NCI-H510A (cell line): ENCODE data around the gene RPL3.
"Not testable (repeated sequence)": the region's sequence is repeated elsewhere in the genome, so short reads cannot be mapped to it uniquely, and the experiment has no call there.

Experiments
- DNase-seq: peaks from one replicate; lab custom pipeline; 2025; lab: John Stamatoyannopoulos, UW

The RPL3 gene

GRCh38 chr22:39319284-39320022 lies at the start of gene RPL3:
TSS of gene RPL3 (minus strand) at chr22:39319623. CDS start at chr22:39319597, 26 bp downstream.
- DNase-seq = peak; percentile 94

GRCh38 chr22:39369186-39369585 lies 49.8 kb upstream of the RPL3 start:
- DNase-seq = no peak

GRCh38 chr22:39368461-39368911 lies 49.1 kb upstream of the RPL3 start:
- DNase-seq = no peak

GRCh38 chr22:39367035-39367434 lies 47.6 kb upstream of the RPL3 start:
- DNase-seq = no peak

GRCh38 chr22:39365492-39365780 lies 46.0 kb upstream of the RPL3 start:
- no peak for DNase-seq

GRCh38 chr22:39364714-39365491 lies 45.5 kb upstream of the RPL3 start:
- DNase-seq = no peak

- no peak for DNase-seq
These were observed 44.5 kb upstream of the RPL3 start for GRCh38 chr22:39363751-39364515.

- no peak for DNase-seq
These were observed 43.5 kb upstream of the RPL3 start for GRCh38 chr22:39362932-39363331.

- DNase-seq = no peak
These were observed 42.8 kb upstream of the RPL3 start for GRCh38 chr22:39362271-39362670.

GRCh38 chr22:39361496-39361895 lies 42.1 kb upstream of the RPL3 start:
- no peak for DNase-seq

GRCh38 chr22:39360674-39361413 lies 41.4 kb upstream of the RPL3 start:
- no peak for DNase-seq

GRCh38 chr22:39360242-39360641 lies 40.8 kb upstream of the RPL3 start:
- no peak for DNase-seq

GRCh38 chr22:39359659-39360195 lies 40.3 kb upstream of the RPL3 start:
- DNase-seq = no peak

GRCh38 chr22:39358197-39358596 lies 38.8 kb upstream of the RPL3 start:
- DNase-seq = not testable (repeated sequence)

- not testable (repeated sequence) for DNase-seq
These were observed 38.0 kb upstream of the RPL3 start for GRCh38 chr22:39357110-39358108.

GRCh38 chr22:39356464-39356863 lies 37.0 kb upstream of the RPL3 start:
- DNase-seq = peak; percentile 78

- not testable (repeated sequence) for DNase-seq
These were observed 36.4 kb upstream of the RPL3 start for GRCh38 chr22:39355805-39356204.

GRCh38 chr22:39355080-39355479 lies 35.7 kb upstream of the RPL3 start:
- no peak for DNase-seq

GRCh38 chr22:39353346-39353745 lies 33.9 kb upstream of the RPL3 start:
- no peak for DNase-seq

GRCh38 chr22:39352306-39352891 lies 33.0 kb upstream of the RPL3 start:
- DNase-seq = no peak
